ENCODE measurements around the gene CALHM3.
"Not testable (repeated sequence)": the region's sequence is repeated elsewhere in the genome, so short reads cannot be mapped to it uniquely, and the experiment has no call there.

CALHM3 gene

DNA sequence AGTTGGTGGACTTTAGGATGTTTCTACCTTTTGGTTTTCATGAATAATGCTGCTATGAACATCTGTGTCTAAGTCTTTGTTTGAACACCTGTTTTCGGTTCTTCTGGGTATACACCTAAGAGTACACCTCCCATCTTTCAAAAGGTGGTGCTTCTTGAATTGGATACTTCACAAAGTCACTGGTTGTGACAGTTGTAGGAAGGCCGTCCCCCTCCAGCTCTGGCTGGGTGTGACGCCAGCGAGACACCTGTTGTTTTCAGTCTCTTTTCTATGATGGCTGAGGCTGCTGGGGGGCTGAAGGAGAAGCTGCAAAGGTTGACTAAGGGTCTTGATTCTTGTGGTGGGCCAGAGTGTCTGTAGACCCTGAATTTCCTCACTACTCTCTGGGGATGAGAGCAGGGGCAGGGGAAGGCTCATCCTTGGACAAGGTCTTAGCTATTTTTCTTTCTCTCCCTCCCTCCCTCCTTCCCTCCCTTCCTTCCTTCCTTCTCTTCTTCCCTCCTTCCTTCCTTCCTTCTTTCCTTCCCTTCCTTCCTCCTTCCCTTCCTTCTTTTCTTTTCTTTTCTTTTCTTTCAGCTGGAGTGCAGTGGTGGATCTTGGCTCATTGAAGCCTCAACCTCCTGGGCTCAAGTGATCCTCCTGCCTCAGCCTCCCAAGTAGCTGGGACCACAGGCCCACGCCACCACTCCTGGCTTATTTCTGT, 20.0 kb upstream of the CALHM3 start:
- no peaks in the 10 kb centered on the region for H3K9me3 ChIP-seq (ENCODE audit: control insufficient read depth, low read length)
- no peaks in the 10 kb centered on the region for H3K36me3 ChIP-seq (ENCODE audit: control insufficient read depth, insufficient read depth, low read length)
- peaks cover 6% of the 10 kb centered on the region for H3K4me1 ChIP-seq (ENCODE audit: control insufficient read depth, insufficient read depth, low read length)
- H3K4me3 ChIP-seq (ENCODE audit: low read length): no peak overlapping the region
- H3K27me3 ChIP-seq (ENCODE audit: control insufficient read depth, insufficient read depth, low read length): peaks cover 32% of the 10 kb centered on the region
- H3K9ac ChIP-seq (ENCODE audit: low read length): no peak overlapping the region

DNA sequence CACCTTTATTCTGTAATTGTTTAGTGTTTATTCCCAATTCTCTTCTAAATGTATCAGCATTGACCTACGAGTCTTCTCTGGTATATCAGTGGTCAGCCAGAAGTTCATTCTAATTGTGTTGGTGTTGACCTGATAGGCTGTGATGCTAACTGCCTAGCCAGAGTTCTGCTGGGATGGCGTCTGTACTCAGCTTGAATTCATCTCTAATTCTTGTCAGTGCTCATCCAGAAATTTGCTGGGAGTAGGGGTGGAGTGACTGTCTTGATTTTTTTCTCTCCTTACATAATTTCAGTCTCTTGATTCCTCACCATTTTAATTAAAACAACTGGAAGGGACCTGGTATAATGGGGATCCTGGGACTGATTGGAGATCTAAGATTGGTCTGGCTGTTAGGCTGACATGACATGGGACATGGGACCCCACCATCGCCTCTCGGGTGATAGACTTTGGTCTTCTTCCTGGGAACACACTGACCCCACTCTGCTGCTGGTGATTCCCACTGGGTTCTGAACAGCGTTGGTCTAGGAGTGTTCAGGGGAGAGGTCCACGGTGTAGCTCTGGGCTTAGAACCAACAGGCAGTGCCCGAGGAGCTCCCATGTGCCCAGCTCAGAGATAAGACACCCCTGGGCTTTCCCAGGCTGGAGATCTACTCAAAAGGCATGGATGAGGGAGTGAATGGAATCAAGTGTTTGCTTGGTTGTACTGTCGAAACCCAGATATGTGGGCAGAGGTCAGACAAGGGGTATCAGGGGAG, 18.3 kb upstream of the CALHM3 start:
- Histone ChIP-seq H3K4me3 (ENCODE audit: low read length) (no peak overlapping the region), H3K9me3 (ENCODE audit: control insufficient read depth, low read length) (no peaks in the 10 kb centered on the region), H3K4me1 (ENCODE audit: control insufficient read depth, insufficient read depth, low read length) (peaks cover 6% of the 10 kb centered on the region), H3K27me3 (ENCODE audit: control insufficient read depth, insufficient read depth, low read length) (peaks cover 48% of the 10 kb centered on the region), H3K9ac (ENCODE audit: low read length) (no peak overlapping the region), H3K36me3 (ENCODE audit: control insufficient read depth, insufficient read depth, low read length) (no peaks in the 10 kb centered on the region)

DNA sequence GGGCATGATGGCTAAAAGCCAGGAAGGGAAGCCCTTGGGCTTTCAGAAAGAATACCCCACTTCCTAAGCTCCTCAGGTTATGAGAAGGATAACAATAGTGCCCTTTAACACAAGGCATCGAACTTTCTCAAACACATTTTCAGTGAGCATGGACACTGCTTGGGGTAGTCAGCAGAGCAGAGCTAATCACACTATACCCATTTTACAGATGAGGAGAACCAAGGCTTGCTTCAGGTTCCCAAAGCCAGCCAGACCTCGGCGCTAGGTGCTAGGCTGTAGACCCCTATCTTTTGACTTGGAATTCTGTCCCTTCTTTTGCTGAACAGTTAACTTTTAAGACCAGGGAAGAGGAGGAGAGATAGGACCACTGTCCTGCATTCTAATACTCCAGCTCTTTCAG, 16.3 kb upstream of the CALHM3 start:
- no peak overlapping the region for H3K9ac ChIP-seq (ENCODE audit: low read length)
- H3K4me3 ChIP-seq (ENCODE audit: low read length): no peak overlapping the region
- H3K4me1 ChIP-seq (ENCODE audit: control insufficient read depth, insufficient read depth, low read length): peaks cover 6% of the 10 kb centered on the region
- no peaks in the 10 kb centered on the region for H3K9me3 ChIP-seq (ENCODE audit: control insufficient read depth, low read length)
- H3K27me3 ChIP-seq (ENCODE audit: control insufficient read depth, insufficient read depth, low read length): peaks cover 45% of the 10 kb centered on the region
- no peaks in the 10 kb centered on the region for H3K36me3 ChIP-seq (ENCODE audit: control insufficient read depth, insufficient read depth, low read length)

DNA sequence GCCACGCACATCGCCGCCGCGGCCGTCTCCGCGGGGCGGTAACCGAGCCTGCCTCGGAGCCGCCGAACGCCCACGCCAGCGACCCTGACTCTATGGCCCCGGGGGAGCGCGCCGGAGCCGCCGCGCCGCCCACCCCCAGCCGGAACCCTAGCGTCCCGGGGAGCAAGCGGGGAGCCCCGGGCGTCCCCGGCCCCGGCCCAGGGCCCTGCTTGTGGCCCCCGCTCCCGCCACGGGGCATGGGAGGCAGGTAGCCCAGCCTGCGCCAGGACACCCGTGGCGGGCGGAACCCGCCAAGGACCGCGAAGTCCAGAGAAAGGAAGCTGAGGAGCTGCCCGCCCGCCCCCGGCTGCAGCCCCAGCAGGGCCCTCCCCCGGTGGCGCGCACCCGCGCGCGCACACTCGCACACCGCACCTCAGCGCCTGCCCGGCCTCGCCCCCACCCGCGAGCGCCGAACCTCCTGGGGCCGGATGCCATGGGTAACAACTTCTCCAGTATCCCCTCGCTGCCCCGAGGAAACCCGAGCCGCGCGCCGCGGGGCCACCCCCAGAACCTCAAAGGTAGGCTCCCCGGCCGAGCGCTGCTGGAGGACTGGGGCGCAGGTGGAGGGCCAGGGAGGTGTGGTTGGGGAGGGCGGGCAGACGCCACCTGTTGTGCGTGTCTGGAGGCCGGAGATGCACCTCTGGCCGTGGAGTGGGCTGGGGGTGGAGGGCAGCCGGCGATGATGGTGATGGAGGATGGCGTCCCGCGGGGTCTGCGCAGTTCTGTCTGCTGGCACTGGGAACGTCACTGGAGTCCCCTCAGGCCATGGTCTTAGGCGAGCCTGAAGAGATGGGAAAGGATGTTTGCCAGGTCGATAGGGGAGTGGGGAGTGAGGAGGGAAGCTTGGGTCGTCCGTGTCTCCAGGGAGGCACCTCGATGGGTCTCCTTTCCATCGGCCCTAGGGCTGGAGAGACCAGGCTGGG, 15.2 kb upstream of the CALHM3 start:
- peaks cover 6% of the 10 kb centered on the region for H3K4me1 ChIP-seq (ENCODE audit: control insufficient read depth, insufficient read depth, low read length)
- H3K9ac ChIP-seq (ENCODE audit: low read length): peak overlapping the region; percentile 39
- H3K4me3 ChIP-seq (ENCODE audit: low read length): peak overlapping the region; percentile 18
- no peaks in the 10 kb centered on the region for H3K9me3 ChIP-seq (ENCODE audit: control insufficient read depth, low read length)
- peaks cover 40% of the 10 kb centered on the region for H3K27me3 ChIP-seq (ENCODE audit: control insufficient read depth, insufficient read depth, low read length)
- no peaks in the 10 kb centered on the region for H3K36me3 ChIP-seq (ENCODE audit: control insufficient read depth, insufficient read depth, low read length)

DNA sequence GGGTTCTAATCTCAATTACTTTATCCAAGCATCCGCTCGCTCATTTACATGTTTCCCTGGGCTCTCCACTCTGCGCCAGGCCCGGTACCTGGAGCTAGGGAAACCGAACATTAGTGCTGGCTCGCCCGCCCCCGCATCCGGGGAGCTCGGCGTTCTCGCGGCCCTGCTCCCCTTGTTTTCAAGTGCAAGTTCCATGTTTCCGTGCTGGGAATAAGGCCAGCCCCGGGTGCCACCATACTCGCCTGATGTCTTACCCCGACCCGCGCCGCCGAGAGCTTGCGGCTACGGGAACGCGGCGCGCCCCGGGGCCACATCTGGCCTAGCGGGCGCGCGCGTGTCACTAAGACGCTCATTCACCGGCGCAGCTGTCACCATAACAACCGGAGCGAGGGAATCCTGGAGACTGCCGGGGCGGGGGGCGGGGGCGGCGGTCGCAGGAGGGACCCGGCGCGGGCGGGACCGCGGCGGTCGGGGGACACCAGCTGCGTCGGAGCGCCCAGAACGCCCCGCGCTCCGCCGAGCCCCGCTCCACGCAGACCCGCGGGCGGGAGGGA, 14.4 kb upstream of the CALHM3 start, which contains the start of gene NEURL1:
TSS of gene NEURL1 (plus strand) at position 344 of the 554 bp plus-strand sequence. CDS start 683 bp downstream, outside the sequence.
- Histone ChIP-seq H3K9ac (ENCODE audit: low read length) (peak within 1 kb of the TSS; percentile 39), H3K36me3 (ENCODE audit: control insufficient read depth, insufficient read depth, low read length) (no peaks in the 10 kb centered on the region), H3K4me3 (ENCODE audit: low read length) (peak within 1 kb of the TSS; percentile 18), H3K9me3 (ENCODE audit: control insufficient read depth, low read length) (no peaks in the 10 kb centered on the region), H3K27me3 (ENCODE audit: control insufficient read depth, insufficient read depth, low read length) (peaks cover 38% of the 10 kb centered on the region), H3K4me1 (ENCODE audit: control insufficient read depth, insufficient read depth, low read length) (peaks cover 6% of the 10 kb centered on the region)

DNA sequence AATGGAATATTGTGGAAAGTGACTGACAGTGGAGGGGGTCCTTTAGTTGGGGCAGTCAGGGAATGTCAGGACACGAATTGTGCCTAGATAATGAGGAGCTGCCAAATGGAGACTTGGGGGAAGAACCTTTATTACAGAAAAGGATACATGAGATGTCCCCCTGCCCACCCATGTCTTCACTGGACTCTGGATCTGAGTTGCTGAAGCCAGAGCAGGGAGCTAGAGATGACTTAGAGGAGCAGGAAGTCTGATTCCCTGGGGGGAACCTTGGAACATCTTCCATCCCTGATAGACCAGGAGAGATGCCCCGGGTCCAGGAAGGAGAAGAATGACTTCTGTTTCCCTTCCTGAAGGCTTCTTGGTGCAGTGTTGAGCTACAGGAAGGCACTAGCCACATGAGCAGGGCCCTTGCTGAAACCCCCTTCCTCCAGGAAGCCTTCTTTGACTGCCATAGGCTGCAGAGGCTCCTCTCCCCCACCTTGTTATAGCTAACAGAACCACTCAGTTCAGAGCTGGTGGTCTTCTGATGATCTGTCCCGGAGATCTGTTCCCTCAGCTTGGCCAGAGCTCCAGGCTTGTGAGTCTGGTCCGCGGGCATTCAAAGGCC, 13.7 kb upstream of the CALHM3 start:
- Histone ChIP-seq H3K4me3 (ENCODE audit: low read length) (no peak overlapping the region), H3K4me1 (ENCODE audit: control insufficient read depth, insufficient read depth, low read length) (peaks cover 6% of the 10 kb centered on the region), H3K36me3 (ENCODE audit: control insufficient read depth, insufficient read depth, low read length) (no peaks in the 10 kb centered on the region), H3K27me3 (ENCODE audit: control insufficient read depth, insufficient read depth, low read length) (peaks cover 38% of the 10 kb centered on the region), H3K9me3 (ENCODE audit: control insufficient read depth, low read length) (no peaks in the 10 kb centered on the region), H3K9ac (ENCODE audit: low read length) (no peak overlapping the region)

DNA sequence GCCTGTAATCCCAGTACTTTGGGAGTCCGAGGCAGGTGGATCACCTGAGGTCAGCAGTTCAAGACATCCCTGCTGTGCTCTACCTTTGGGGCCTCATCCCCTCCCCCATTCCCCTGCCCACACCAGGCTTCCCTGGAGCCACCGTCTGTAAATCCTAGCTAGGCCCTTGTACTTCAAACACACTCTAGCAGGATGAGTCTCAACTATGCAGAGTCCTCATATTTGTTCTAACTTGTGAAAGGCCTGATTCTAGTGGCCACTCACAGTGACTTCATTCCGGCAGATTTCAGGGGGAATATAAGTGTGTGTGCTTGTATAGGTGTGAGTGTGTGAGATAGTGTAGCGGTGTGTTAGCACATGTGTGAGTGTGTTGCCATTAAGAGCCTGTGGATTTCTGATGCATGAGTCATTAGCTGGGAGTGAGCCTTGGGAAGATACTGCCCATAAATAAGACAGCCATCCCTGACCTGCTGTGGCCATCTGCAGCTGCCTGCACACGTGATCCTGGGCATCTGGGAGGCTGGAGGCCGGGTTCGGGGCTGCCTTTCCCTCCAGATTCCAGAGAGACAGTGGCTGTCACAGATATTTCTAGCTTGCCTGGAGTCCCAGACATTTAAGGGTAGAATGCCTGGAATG, 12.8 kb upstream of the CALHM3 start:
- Histone ChIP-seq H3K27me3 (ENCODE audit: control insufficient read depth, insufficient read depth, low read length) (peaks cover 38% of the 10 kb centered on the region), H3K9me3 (ENCODE audit: control insufficient read depth, low read length) (no peaks in the 10 kb centered on the region)

DNA sequence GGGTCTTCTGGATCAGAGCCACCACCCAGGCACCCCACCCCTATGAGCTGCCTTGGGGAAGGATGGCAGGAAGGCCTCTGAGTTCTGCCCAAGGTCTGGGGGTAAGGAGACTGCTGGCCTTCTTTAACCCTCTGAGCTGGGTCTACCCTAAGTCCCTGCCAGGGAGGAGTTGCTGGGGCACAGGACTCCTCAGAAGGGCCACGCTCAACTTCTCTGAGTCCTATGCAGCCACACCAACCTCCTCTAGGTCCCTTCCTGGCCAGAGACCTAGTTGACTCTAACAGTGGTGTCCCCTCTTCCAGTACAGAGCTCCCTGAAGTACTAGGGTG, 11.9 kb upstream of the CALHM3 start:
- peaks cover 6% of the 10 kb centered on the region for H3K4me1 ChIP-seq (ENCODE audit: control insufficient read depth, insufficient read depth, low read length)
- no peak overlapping the region for H3K4me3 ChIP-seq (ENCODE audit: low read length)
- H3K9ac ChIP-seq (ENCODE audit: low read length): no peak overlapping the region
- H3K36me3 ChIP-seq (ENCODE audit: control insufficient read depth, insufficient read depth, low read length): no peaks in the 10 kb centered on the region
- H3K9me3 ChIP-seq (ENCODE audit: control insufficient read depth, low read length): no peaks in the 10 kb centered on the region
- peaks cover 38% of the 10 kb centered on the region for H3K27me3 ChIP-seq (ENCODE audit: control insufficient read depth, insufficient read depth, low read length)

More for the DNA sequence above, 12.8 kb upstream of the CALHM3 start:
- Histone ChIP-seq H3K36me3 (ENCODE audit: control insufficient read depth, insufficient read depth, low read length) (no peaks in the 10 kb centered on the region), H3K9ac (ENCODE audit: low read length) (no peak overlapping the region), H3K4me1 (ENCODE audit: control insufficient read depth, insufficient read depth, low read length) (peaks cover 6% of the 10 kb centered on the region), H3K4me3 (ENCODE audit: low read length) (no peak overlapping the region)

DNA sequence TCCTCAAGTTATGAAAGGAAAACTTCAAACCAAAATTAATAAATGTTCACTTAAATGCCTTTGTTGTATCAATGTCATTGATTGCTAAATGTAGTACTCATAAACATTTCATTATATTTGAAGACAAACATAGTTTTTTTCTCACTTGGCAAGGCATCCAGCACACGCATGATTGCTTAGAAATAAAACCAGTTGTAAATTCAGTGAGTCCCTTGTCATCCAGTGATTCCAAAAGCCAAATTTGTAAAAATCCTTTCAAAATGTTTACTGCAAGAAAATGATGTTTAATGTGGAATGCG, 8.3 kb upstream of the CALHM3 start:
- H3K4me3 ChIP-seq (ENCODE audit: low read length): no peak overlapping the region

DNA sequence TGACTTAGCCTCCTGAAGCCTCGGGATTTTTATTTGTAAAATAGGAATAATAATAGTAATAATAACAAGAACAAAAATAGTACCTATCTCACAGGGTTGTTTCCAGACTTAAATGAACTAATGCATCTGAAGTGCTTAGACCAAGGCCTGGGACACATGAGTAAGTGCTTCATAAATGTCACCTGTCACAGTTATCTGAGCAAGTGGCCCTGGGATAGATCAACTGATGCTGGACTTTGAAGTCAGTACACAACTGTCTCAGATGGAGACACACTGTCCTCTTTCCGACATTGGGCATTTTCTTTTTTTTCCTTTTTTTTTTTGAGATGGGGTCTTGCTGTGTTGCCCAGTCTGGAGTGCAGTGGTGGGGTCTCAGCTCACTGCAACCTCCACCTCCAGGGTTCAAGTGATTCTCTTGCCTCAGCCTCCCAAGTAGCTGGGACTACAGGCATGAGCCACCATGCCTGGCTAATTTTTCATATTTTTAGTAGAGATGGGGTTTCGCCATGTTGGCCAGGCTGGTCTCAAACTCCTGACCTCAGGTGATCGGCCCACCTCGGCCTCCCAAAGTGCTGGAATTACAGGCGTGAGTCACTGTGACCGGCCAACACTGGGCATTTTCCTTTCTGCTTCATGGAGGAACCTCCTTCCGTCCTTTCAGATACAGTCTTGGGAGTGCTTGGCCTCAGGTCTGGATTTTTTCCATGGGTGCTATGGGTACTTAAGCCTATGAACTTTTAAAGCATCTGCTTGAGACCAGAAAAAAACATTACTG, 7.8 kb upstream of the CALHM3 start:
- not testable (repeated sequence) for H3K27me3 ChIP-seq (ENCODE audit: control insufficient read depth, insufficient read depth, low read length); H3K9ac ChIP-seq (ENCODE audit: low read length); H3K9me3 ChIP-seq (ENCODE audit: control insufficient read depth, low read length); H3K36me3 ChIP-seq (ENCODE audit: control insufficient read depth, insufficient read depth, low read length); H3K4me1 ChIP-seq (ENCODE audit: control insufficient read depth, insufficient read depth, low read length); H3K4me3 ChIP-seq (ENCODE audit: low read length)

More for the DNA sequence above, 8.3 kb upstream of the CALHM3 start:
- H3K27me3 ChIP-seq (ENCODE audit: control insufficient read depth, insufficient read depth, low read length): peaks cover 4% of the 10 kb centered on the region
- no peaks in the 10 kb centered on the region for H3K4me1 ChIP-seq (ENCODE audit: control insufficient read depth, insufficient read depth, low read length)
- H3K9me3 ChIP-seq (ENCODE audit: control insufficient read depth, low read length): no peaks in the 10 kb centered on the region
- no peak overlapping the region for H3K9ac ChIP-seq (ENCODE audit: low read length)
- no peaks in the 10 kb centered on the region for H3K36me3 ChIP-seq (ENCODE audit: control insufficient read depth, insufficient read depth, low read length)
